ENCODE results near the gene LRMDA.
"Not testable (repeated sequence)": the region's sequence is repeated elsewhere in the genome, so short reads cannot be mapped to it uniquely, and the experiment has no call there.

LRMDA gene

DNA sequence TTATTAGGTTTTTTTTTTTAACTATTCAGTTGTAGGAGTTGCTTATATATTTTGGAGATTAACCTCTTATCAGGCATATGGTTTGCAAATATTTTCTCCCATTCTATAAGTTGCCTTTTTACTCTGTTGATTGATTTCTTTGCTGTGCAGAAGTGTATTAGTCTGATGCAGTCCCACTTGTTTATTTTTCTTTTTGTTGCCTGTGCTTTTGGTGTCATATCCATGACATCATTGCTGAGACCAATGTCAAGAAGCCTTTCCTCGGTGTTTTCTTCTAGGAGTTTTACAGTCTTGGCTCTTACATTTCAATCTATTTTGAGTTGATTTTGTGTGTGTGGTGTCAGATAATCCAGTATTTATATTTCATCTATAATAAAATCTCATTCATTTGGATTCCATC, 155.4 kb downstream of the LRMDA start:
- DNase-seq (ENCODE audit: low read depth in 2 of 2), result no peak

DNA sequence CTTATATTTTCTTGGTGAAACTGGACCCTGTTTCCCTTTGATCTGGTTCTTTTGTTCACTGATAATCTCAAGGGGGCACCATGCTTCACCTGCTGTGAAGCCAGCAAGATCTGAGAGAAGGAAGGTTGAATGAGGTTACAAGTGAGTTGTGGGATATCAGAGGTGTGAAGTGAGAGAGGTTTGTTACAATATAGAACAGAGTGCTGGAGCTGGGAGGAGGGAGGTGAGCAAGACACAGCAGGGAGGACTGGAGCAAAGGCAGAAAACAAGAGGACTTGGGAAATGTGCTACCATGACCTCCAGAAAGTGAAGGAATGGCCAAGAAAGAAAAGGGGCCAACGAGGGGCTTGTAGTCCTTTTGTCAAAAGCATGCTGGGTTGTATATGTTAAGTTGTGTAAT, 156.6 kb downstream of the LRMDA start:
- DNase-seq (ENCODE audit: low read depth in 2 of 2), result no peak

DNA sequence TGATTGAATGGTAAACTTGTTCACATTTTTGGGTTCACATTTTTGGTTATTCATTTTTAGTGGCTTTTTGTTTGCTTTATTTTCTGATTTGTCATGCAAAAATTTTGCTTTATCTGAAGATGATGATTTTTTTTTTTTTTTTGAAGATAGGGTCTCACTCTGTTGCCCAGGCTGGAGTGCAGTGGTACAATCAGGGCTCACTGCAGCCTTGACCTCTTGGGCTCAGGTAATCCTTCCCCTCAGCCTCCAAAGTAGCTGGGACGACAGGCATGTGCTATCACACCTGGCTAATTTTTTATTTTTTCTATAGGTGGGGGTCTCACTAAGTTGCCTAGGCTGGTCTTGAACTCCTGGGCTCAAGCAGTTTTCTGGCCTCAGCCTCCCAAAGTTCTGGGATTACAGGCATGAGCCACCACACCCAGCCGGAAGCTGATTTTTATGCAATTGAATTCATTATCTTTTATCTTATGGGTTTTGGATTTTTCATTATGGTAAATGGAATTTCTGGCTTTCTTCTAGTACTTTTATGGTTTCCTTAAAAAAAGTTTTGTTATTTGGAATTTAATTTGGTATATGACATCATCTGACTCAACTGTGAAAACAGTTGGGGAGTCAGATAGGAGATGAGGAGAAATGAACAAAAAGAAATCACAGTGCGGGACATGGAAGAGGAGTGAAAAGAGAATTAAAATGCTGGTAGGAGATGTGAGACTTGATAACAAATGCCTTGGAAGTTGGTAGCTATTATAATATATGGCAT, 158.7 kb downstream of the LRMDA start:
- DNase-seq (ENCODE audit: low read depth in 2 of 2), result no peak

DNA sequence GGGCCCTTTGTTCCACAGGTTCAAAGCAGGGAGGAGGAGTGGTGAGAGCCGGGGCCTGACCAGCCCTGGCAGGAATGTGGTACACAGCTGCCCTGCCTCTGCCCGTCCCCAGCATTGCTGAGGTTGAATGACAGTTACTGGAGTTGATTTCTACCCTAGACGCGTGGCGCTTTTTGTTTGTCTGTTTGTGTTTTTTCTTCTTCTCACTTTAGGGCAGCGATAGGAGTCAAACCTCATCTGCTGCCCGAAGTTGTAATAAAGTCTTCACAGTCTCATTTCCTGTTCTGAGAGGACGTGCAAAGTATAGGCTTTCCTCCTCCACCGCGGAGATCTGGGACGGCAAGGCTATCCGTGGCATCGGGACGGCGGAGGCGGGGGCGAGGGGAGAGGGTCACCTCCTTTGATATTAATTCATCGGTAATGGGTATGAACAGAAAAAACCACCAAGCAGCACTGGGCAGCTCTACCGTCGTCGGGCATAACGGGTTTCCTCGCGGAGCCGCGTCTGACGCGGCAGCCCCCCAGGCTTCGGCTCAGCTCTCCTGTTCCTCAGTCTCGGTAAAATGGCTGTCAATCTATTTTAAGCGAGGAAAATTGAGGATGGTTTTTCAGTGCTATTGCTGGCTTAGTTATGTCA, 160.8 kb downstream of the LRMDA start:
- no peak for DNase-seq (ENCODE audit: low read depth in 2 of 2)

DNA sequence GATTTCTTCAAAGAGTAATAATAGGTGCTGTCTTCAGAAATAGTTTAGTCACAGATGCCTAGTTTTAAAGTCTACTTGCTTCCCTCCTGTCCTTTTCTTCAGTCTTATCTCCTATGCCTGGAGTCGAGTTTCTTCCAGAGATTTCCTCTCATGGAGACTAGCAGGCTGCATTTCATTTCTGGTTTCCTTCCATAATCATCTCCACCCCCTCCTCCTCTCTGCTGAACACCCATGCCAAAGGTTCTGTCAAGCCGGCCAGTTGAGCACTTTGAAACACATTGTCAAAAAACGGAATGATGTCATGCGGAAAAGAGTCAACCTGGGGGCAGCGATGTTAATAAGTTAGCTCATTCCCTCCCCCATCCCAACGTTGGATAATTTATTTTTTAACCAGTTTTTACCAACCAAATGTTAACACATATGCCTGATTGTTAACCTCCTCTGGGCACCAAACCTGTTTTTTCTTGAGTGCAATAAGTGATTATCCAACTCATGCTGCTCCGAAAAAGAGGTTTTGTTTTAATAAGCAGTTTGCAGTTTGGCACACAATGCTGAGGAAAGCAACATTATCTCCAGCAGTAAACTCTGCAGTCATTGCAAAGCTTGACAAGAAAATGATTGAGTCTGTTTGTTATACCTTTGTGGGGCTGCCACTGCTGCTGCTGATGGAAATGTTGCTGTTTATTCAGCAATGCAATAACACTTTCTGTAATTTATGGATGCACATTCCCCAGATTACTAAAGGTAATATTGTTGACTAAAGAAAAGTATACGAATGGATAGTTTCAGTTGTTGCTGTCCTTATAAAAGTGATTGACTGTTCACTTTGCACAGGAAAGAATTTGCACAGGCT, 161.6 kb downstream of the LRMDA start:
- DNase-seq (ENCODE audit: low read depth in 2 of 2), result no peak

DNA sequence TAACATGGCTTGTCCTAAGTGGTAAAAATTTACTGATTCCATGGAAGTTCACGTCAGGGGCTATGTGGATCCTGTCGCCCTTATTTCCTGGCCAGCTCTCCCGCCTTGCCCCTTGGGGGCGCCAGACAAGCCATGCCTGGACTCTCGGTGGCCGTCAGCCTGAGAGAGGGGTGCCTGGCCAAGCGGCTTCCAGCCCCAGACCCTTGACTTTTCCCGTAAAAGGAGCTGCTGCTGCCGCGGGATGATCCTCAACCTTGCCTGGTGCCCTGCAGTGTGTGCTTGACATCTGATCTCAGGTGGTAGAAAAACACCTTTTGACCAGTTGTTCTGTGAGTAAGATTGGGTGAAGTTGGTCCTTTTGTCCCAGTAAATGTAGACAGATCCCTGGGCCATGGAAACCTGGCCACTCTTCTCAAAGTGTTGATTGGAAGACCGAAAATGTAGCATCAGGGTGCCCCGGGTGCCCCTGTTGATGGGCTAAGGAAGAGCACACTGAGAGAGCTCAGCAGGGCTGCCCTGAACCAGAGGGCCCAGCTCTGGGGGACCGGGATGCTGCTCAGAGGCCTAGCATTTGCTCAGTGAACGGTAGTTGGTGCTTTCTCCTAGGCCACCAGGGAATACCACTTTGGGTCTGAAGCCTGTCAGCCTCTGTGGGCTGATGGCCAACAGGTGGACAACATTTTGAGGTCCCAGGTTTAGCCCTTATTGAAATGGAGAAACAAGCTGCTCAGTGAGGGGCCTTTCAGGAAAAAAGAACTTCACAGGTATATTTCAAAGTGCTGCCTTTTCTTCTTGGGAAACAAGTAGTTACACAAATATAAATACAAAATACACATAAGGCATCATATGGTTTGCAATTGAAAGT, 162.5 kb downstream of the LRMDA start:
- DNase-seq (ENCODE audit: low read depth in 2 of 2), result no peak

DNA sequence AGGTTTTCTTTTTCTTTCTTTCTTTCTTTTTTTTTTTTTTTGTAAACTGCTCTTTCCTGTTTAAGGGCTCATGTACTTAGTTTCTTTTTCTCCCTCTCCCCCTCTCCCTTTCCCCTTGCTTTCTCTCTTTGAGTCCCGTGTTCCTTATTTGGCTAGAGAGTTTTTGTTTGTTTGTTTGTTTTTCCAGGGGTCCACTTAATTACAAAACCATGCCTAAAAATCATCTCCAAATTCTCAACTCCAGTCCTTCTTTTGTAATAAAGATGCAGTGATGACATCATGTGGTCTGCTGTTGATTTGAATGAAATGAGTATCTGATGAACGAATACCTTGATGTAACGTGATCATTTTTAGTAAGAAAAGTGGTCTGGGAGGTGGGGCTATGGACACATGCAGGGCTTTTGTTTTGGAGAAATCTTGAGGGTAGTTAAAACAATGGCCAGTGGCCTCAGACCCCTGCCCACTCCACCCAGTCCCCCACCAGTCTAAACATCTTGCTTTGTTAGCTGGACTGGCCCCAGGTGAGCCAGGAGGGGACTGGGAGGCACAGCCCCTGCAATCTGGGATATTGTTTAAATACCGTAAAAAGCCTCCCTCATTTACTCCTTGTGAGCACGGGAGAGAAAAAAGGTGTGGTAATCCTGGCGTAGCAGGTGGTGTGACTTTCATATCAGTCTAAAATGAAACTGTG, 165.7 kb downstream of the LRMDA start:
- no peak for DNase-seq (ENCODE audit: low read depth in 2 of 2)

DNA sequence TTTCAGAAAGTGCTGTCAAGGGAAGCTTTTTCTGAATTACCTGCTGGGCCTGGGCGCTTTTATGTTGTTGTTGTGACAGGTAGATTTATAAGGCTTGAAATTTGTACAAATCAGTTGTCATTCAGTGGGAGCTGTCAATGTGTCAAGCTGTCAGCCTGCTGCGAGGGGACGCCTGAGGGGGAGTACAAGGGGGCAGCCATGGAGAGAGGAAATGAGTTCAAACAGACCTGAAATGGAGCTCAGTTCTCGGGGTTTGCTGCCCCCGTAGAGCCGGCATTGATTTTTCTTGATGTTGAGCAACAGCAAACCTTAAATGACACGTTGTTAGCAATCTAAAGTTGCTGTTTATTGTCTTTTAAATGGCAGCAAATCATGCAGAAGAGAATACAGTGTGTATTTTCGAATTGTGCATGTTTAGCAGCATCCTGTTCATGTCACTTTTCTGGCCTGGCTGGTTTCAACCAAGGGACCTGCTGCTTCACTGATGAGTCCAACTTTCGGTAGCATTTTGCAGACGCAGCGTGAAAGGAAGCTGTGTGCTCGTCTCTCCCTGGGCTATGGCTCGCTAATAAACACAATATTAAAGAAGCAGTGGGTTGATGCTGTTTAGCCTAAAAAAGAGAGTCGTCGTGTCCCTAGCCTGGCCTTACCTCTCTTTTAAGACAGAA, 166.5 kb downstream of the LRMDA start:
- no peak for DNase-seq (ENCODE audit: low read depth in 2 of 2)

DNA sequence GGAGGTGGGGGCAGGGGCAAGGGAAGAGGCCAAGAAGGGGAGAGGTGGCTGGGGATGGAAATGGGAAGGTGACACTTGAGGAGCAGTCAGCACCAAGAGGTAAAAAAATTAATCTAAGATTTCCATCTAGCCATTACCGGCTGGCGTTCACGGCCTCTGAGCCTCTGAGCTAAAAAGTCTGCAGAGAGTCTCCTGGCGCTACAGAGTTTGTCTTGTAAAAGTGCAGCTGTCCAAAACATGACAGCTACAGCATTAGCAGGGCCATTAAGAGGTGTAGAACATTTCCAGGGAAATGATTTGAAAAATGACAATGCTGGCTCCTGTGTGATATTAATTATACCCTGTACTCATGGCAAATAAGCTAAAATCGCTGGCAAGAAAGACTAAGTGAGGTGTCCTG, 167.6 kb downstream of the LRMDA start:
- DNase-seq (ENCODE audit: low read depth in 2 of 2), result no peak

DNA sequence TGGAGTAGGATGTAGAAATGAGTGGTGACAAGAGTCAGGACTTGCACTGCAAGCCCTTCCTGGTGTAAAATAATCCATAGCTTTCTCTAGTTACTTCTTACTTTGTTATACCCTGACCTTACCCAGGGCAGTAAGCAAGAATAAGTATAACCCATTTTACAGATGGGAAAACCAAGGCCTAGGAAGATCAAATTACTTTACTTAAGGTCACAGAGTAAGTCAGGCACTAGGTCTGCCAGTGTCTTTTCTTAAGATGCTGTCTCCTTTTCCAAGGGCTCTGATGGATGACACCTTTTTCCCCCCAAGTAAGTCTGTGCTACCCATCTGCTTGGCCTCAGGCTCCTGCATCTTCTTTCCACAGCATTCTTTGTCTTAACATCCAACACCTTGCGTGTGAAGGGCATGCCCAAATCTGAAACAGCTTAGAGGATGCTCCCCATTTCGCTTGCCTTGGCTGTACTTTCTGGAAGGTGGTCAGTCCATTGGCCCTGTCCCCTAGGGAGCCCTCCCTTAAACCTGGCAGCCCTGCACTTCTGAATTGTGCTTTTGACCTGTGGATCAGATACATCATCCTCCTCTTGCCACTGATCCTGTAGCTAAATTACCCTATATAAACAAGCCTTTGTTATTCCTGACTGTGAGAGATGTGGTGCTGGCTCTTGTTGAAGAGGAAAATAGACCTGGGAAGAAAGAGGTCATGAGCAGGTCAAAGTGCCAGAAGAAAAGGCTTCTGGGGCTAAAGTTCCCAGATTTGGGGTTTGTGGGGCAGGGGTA, 168.6 kb downstream of the LRMDA start:
- DNase-seq (ENCODE audit: low read depth in 2 of 2), result no peak

DNA sequence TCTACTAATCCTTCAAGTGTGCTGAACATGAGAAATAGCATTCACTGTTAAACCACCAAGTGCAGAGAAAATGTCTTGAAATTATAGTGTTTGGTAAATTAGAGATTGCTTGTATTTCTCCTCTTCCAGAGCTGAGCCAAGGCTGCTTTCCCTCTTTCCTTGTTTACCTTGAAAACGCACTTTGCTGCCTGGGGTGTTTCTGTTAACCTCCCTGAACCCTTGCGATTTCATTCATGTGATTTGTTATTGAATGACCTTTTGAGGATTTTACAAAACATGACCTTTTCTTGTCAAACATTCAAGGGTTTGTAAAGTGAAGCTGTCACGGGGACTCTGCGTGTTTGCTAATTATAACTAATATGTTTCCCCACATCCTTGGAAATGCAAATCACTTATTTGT, 169.4 kb downstream of the LRMDA start:
- DNase-seq (ENCODE audit: low read depth in 2 of 2), result no peak

DNA sequence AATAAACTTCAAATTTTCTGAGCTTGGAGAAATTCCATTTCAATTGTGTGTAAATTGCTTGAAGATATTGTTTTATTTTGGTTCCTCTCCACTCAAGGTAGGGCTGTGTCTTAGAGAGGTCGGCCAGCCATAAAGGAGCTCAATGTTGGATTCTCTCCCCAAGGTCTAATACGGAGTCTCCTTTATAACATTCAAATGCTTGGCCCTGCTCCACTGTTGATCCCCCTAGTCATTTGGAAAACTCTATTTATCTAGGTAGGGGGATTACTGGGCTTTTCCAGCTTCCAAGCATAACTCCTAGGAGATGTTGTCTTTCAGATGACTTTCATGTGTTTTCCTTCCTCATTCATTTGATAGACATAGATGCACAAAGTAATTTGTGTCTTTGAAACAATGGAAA, 170.9 kb downstream of the LRMDA start:
- no peak for DNase-seq (ENCODE audit: low read depth in 2 of 2)

DNA sequence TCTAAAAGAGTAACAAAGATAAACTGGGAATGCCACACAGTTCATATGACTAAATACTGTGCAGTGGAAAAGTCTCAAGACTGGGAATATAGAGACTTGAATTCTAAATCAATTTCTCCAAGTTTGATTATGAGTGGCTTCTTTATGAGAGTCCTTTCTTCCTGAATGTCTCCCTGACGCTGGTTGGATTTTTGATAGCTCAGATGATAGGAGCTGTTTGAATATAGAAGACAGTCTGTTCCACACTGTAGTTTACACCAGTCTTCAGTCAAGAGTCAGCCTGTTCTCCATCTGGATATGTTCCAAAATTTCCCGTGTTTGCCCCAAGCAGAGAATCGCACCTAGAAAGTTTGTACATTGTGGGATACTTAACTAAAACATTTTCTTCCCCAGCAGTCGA, 173.7 kb downstream of the LRMDA start:
- no peak for DNase-seq (ENCODE audit: low read depth in 2 of 2)

DNA sequence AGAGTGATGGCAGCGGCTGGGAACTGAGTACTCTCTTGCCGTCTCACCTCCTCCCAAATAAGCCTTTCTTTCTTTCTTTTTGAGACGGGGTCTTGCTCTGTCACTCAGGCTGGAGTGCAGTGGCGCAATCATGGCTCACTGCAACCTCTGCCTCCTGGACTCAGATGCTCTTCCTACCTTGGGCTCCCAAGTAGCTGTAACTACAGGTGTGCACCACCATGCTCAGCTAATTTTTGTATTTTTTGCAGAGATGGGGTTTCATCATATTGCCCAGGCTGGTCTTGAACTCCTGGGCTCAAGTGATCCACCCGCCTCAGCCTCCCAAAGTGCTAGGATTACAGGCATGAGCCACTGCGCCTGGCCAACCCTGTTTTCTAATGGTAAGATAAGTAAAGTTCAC, 174.4 kb downstream of the LRMDA start:
- not testable (repeated sequence) for DNase-seq (ENCODE audit: low read depth in 2 of 2)

DNA sequence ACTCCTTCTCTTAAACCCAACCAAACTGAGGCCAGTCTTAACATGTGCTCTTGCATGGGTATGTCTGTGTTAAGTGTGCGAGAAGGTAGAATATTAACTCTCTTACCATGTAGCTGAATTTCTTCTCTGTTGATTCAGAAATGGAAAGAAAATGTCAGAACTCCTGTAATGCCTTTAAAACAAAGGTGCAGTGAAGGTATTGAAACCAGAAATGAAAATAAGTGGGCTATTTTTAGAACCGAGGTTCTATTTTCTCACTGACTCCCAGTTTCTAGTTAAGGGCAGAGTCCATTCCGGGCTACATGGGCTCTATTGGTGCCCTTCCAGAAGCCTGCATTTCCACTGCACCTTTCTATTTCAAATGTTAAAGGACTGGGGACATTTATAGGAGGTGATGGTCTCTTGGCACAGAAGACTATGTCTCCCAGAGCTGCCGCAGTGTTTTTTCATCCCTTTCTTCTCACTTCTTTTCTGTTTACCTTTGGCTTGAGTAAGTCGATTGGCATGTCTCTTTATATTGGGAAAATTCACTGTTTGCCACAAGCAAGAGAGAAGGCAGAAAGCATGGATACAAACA, 174.9 kb downstream of the LRMDA start:
- no peak for DNase-seq (ENCODE audit: low read depth in 2 of 2)

DNA sequence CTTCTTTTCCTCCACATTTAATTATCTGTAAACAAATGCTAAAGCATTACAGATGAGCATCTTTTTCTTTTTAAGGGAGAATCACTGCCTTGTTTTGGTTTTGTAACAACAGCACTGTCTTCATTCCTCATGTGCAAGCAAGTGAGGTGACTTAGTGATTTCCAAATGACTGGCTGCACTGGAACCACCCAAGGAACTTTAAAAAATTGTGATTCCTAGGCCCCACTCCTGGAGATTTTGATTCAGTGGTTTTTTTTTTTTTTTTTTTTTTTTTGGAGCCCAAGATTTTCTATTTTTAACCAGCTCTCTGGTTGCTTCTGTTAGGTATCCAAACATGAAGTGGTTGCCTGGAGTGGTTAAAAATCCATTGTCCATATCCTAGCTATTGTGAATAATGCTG, 176.2 kb downstream of the LRMDA start:
- DNase-seq (ENCODE audit: low read depth in 2 of 2), result no peak

DNA sequence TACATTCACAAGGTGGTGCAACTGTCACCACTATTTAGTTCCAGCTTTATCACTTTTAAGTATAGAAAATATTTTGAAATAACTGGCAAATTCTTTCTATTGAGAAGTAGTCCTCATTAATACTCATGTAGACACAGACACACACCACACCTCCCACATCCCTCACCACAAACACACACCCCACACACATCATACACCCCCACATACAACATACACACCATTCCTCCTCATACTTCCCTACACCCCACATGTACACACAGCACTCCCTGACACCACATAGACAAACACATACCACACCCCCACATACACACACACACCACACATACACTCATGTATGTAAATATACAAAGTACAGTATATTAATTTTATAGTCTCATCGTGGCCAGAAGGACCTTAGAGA, 178.8 kb downstream of the LRMDA start:
- no peak for DNase-seq (ENCODE audit: low read depth in 2 of 2)

DNA sequence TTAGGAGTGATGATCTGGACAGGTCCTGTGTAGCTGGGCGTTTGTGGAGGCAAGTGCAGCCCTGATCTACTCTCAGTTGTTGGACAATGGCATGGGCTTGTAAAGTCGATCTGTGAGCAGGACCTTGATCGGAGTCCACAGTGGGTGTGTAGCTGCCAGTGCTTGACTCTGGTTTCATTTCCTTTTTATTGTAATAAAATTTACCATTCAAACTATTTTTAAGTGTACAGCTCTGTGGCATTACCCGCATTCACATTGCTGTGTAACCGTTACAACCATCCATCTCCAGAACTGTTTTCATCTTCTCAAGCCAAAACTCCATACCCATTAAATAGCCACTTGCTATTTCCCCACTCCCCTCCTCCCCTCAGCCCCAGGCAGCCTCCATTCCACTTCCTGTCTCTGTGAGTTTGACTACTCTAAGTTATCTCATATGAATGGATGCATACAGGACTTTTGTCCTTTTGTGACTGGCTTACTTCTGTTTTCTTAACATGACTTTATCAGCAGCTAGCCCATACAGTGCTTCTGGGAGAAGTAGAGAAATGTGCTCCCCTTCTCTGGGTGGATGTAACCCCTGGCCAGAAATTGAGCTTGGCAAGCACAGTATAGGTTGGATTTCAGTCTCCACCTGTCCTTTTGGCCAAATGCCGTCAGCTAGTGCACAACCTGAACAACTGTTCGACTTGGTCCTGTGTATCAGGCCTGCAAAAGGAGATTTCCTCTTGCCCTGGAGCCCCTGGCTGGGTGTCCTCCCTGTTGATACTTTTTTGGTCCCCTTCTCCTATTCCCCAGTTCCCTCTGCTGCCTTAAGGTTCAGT, 180.0 kb downstream of the LRMDA start:
- DNase-seq (ENCODE audit: low read depth in 2 of 2), result no peak

DNA sequence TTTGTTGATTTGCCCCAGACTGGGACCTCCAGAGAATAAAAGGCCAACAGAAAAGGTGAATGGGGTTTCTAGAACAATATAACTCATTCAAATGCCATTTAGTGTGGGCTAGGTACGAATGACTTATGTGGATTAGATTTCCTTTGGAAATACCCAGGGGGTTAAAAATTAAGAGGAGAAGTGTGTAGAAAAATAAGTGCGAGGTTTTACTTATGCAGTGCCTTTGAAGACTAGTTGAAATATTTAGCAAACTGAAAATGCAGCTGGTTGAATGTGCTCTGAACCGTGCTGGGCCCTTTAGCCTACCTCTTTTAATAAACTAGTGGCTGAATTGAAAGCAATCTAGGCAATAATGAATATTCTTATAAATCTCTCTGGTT, 180.6 kb downstream of the LRMDA start:
- DNase-seq (ENCODE audit: low read depth in 2 of 2), result no peak
